HG02970 (cell line): ENCODE measurements around the gene CSAD.

Source experiments
- ATAC-seq: cut with Tn5 transposase; IDR thresholded peaks from one replicate; pipeline ENCODE4 v1.9.1; 2021; ENCODE audit warnings: mild to moderate bottlenecking, moderate library complexity, moderate number of reproducible peaks; ENCODE audit not compliant: unreplicated experiment, low FRiP score

CSAD gene

GRCh38 chr12:53201177-53201541 lies 20.4 kb upstream of the CSAD start:
- no peak for ATAC-seq

DNA sequence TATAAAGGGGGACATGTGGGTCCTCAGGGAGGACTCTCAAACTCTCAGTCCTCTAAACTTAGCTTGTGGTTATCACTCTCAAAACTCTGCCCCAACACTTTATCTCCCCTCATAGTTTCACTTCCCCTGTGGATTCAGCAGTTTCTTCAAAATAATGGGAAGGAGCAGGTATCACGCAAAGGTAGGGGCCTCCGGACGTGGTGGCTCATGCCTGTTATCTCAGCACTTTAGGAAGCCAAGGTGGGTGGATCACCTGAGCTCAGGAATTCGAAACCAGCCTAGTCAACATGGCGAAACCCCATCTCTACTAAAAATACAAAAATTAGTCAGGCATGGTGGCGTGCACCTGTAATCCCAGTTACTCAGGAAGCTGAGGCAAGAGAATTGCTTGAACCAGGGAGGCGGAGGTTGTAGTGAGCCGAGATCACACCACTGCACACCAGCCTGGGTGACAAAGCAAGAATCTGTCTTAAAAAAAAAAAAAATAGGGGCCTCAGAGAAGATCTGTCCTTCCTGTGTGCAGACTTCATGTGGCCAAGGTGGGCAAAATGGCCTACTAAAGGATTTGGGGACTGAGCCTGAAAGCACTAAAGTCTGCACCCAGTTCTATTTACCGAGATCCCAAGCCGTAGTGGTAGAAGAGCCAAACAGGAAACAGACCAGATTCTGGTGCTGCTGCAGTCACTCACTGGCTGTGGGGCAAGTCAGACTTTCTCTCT lies 19.9 kb upstream of the CSAD start:
- no peak for ATAC-seq

DNA sequence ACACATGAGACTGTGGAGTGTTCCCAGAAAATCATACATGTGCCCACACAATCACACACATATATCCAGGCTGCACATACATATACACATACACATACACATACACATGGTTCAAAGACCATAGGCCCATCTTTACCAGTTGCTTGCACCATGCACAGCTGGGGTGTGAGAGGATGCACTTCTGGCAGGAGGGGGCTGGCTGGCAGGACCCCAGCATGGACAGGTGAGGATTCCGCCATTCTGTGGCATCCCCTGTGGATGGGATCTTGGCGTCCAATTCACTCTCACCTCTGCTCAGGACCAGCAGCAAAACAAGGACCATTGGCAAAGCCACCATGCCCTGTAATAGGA lies 19.4 kb upstream of the CSAD start:
- no peak for ATAC-seq

GRCh38 chr12:53199700-53200099 lies 19.0 kb upstream of the CSAD start:
- no peak for ATAC-seq

- ATAC-seq: no peak
These were observed 17.9 kb upstream of the CSAD start for GRCh38 chr12:53198486-53199110.

- ATAC-seq: no peak
These were observed 16.4 kb upstream of the CSAD start for GRCh38 chr12:53197011-53197640.

- no peak for ATAC-seq
These were observed 15.8 kb upstream of the CSAD start for GRCh38 chr12:53196486-53196885.

- no peak for ATAC-seq
These were observed 15.0 kb upstream of the CSAD start for GRCh38 chr12:53195516-53196420.

GRCh38 chr12:53194973-53195372 lies 14.2 kb upstream of the CSAD start:
- ATAC-seq: no peak

DNA sequence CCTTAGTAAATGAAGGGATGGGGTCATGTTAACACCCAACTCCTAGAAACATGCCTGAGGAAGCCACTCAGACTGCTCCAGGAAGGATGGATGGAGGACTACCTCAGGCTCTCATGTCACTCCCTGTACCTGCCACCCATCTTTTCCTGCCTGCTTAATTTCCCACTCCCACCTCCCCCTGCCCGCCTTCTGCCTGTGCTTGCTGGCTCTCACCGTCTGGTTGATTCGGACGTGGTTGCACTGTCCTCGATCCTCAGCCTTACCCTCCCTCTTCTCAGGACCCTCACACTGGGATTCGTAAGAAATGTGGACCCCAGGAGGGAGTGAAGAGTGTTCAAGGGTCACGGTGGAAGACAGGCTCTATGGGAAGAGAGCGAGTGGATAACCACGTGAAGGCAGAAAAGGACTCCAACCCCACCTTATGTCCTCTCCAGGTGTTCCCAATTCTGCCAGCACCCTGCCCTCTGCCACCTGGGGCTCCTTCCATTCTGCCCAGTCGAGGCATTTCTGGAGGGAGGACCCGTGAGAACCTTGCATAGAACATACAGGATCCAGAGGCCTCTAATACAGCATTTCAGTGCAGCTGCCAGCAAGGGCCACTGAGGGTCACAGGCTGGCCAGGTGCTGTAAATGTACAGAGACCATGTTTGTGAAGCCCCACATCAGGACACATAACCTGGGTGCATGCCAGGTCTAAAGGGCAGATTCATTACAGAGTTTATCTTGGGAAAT lies 13.4 kb upstream of the CSAD start:
- no peak for ATAC-seq

DNA sequence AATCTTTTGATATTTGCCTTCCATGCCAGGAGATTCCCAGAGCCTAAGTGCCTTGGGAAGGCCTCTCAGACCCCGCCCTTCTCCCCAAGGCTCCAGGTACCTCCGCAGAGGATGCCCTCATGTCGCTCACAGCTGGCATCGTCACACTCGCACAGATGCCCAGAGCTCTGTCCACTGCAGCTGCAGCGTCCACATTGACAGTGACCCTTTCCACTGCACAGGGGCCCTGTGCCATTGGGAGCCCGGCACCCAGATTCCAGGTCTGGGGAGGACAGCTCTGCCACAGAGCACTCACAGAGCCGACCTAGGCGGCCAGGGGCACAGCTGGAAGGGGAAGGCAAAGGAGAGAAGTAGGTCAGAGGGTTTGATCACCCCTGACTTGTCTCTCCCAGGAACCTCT lies 12.3 kb upstream of the CSAD start:
- no peak for ATAC-seq

GRCh38 chr12:53192531-53193021 lies 11.9 kb upstream of the CSAD start:
- ATAC-seq: no peak

DNA sequence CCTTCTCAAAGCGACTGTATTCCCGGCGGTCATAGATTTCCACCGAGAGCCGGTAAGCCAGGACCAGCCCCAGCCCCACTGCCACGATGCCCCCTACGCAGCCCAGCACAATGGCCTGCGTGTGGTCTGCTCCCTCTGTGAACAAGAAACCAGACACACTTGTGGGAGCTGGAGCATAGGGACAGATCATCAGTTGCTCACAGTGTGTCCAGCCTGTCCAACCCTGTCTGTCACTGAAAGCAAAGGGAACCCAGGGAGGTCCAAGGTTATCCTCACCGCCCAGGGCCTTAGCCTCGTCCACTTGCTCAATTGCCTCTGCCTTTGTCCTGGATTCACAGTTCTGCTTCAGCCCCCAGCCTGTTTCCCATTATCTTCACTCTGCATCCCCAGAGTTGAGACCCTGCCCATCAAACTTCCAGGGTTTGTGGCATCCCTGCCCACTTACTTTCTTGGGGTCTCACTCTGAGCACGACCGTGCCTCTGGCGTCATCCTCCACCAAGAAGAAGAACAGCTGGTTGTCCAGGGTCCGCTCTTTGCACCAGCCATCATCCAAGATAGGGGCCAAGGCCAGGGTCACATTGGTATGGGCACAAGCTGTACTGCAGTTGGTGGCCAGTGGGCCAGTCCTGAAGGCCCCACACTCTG lies 11.3 kb upstream of the CSAD start:
- no peak for ATAC-seq

DNA sequence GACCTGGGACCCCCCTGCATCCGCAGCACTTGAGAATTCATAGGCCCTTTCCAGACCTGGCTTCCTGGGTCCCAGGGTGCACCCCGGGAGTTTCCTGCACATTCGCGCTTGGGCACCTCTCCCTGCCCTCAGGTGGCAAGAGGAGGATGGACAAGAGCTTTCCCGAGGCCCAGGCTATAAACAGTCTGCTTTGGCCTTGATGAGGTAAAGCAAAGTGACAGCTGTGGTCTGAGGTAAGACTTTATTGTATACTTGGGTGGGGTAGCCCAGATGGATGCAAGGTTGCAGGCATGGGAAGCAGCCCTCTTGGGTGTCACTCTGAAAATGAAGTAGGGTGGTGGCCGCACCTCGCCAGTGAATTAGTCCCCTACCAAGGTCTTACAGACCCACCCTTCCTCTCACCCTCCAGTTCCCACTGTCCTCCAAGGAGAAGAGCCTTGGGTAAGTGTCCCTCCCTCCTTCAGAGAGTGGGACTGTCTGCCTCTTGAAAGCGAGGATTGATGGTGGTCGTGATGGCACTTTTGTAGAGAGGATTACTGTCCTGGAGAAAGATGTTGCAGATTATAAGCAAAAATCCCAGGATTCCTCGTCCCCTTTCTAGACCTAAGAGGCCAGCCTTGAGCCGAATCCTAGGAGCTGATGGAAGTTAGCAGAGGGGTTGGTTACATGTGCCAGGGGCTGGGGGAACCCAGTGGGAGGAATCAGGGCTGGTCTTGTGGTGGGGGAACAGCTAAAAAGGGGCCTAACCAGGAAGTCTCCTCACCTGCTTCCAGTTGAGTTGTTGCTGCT lies 10.6 kb upstream of the CSAD start:
- no peak for ATAC-seq

DNA sequence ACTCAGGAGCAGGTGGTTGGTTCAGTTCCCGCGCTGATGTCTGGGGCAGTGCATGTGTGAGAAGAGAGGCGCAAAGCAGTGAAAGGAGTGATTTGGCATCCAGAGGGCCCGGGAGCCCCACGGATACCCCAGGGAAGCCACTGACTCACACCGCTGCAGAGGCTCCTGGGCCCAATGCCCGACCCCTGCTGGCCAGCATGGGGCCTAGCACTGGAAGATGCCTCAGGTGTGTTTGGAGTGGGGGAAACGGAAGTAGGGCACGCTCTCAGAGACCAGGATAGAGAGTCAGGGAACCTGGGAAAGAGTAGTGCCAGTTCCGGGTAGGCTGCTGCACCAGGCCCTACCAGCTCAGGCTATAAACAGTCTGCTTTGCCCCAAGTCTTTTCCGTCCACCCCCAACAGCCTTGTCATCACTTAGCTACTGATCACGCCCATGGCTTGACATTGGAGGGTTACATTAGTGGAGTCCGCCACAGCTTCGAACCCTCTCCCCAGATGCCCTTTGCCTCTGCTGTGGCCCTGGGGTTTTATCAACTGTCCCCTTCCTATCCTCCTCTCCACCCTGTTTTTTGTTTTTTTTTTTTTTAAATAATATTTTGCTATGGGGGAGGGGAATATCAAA lies 9.5 kb upstream of the CSAD start:
- ATAC-seq: no peak

- no peak for ATAC-seq
These were observed 6.6 kb upstream of the CSAD start for GRCh38 chr12:53187145-53187899.

- ATAC-seq: no peak
These were observed 6.0 kb upstream of the CSAD start for GRCh38 chr12:53186745-53187144.
